SK-N-DZ (cell line): ENCODE data around the gene BCL7C.
A peak's percentile ranks its signal among the peaks of the same experiment; 100 is the strongest.
"Not testable (repeated sequence)": the region's sequence is repeated elsewhere in the genome, so short reads cannot be mapped to it uniquely, and the experiment has no call there.

ENCODE experiments used
- DNase-seq: peaks from one replicate; pipeline ENCODE4 v3.0.0-alpha.2; 2015; ENCODE audit warnings: low spot score
- small RNA-seq, 2 experiments: library from RNA; depleted of rRNA; stranded (forward); fragments of <200 nt; gene quantifications; one replicate each; pipeline ENCODE3, GENCODE V24; 2014

The BCL7C gene

GRCh38 chr16:30866031-30866430, 27.8 kb downstream of the BCL7C start:
- no peak for DNase-seq

DNA sequence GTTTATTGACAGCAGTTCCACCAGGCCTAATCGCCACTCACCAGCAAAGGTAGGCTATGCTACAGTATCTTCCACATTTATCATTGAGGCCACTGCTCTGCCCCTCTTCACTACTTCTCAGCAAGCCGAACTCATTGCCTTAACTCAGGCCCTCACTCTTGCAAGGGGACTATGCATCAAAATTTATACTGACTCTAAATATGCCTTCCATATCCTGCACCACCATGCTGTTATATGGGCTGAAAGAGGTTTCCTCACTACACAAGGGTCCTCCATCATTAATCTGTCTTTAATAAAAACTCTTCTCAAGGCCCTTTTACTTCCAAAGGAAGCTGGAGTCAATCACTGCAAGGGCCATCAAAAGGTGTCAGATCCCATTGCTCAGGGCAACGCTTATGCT, 30.7 kb downstream of the BCL7C start:
- DNase-seq = not testable (repeated sequence)

DNA sequence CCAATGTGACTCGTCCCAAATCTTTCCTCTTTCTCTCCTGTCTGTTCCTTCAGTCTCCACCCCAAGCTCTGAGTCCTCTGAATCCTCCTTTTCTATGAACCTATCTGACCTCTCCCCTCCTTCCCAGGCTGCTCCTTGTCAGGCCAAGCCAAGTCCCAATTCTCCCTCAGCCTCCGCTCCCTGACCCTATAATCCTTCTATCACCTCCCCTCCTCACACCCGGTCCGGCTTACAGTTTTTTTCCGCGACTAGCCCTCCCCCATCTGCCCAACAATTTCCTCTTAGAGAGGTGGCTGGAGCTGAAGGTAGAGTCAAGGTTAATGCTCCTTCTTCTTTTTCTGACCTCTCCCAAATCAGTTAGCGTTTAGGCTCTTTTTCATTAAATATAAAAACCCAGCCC, 33.1 kb downstream of the BCL7C start:
- DNase-seq = not testable (repeated sequence)

DNA sequence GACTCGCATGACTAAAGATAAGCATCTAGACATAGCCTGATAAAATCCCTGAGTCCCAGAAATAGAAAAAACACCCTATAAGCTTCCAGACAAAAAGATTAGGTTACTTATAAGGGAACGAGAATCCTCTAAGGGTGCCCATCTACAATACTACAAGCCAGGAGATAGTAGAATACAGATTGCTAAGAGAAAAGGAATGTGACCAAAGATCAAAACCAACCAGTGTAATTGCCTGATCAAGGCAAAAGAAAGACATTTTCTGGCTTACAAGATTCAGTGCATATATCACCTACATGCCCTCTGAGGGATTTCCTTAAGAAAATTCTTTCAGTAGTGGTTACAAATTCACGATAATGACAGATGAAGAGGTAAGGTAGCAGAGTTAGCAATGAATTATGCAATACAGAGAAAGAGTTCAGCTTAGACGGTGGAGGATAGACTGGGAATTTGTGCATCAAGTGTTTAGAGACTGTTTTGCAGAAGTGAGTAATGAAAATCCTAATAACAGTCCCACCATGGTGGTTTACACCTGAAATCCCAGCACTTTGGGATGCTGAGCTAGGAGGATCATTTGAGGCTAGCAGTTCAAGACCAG, 35.0 kb downstream of the BCL7C start:
- DNase-seq = no peak

DNA sequence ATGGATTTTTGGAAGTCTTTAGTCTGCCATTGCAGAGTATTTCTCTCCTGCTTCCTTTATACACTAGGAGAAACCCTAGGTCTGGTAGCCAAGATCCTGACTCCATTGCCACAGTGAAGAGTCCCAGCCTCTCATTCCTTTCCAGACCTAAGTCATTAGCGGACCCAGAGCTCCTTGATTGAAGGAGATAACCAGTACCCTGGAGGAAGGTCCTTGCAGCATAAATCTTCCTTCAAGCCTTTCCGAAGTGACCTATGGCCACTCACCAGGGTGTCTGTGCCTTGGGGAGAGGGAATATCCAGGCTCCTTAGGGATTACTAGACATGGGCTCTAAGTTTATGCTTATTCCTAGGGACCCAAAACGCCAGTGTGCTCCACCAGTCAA, 35.8 kb downstream of the BCL7C start:
- DNase-seq = peak; percentile 83

GRCh38 chr16:30853758-30854157, 40.1 kb downstream of the BCL7C start:
- DNase-seq = no peak

DNA sequence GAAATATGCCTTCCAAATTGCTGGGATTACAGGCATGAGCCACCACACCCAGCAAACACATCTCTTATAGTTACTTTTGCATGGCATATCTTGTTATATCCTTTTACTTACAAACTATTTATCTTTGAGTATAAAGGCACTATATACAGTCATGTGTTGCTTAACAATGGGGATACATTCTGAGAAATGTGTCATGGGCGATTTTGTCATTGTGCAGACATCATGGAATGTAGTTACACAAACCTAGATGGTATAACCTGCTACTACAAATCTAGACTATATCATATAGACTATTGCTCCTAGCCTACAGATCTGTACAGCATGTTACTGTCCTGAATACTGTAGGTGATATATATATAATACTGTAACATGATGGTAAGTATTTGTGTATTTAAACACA, 43.6 kb downstream of the BCL7C start:
- DNase-seq = no peak

- no peak for DNase-seq
These were observed 47.1 kb downstream of the BCL7C start for GRCh38 chr16:30846649-30847402.

- peak; percentile 91 for DNase-seq
These were observed 49.0 kb downstream of the BCL7C start for GRCh38 chr16:30844671-30845449.

- no peak for DNase-seq
These were observed 49.6 kb downstream of the BCL7C start for GRCh38 chr16:30844346-30844670.

- DNase-seq = no peak
These were observed 50.4 kb downstream of the BCL7C start for GRCh38 chr16:30843501-30843900.

DNA sequence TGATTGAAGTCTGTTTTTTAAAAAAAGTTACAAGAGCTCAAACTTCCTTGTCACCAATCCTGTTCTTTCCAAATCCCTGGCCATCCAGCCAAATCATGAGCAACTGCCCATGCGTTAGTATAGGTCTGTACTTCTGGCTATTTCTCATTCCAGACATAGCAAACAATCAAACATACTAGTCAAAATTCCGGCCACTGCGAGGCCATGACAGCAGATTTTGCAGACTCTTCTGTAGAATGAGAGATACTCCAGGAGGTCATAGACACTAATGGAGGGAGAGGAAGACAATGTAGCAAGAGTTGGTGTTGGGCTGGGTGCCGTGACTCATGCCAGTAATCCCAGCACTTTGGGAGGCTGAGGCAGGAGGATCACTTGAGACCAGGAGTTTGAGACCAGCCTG, 50.9 kb downstream of the BCL7C start:
- no peak for DNase-seq

GRCh38 chr16:30841332-30841731, 52.5 kb downstream of the BCL7C start:
- no peak for DNase-seq

- DNase-seq = no peak
These were observed 53.3 kb downstream of the BCL7C start for GRCh38 chr16:30840611-30841010.

GRCh38 chr16:30839523-30840227, 54.2 kb downstream of the BCL7C start:
- no peak for DNase-seq

- no peak for DNase-seq
These were observed 54.9 kb downstream of the BCL7C start for GRCh38 chr16:30838876-30839471.

DNA sequence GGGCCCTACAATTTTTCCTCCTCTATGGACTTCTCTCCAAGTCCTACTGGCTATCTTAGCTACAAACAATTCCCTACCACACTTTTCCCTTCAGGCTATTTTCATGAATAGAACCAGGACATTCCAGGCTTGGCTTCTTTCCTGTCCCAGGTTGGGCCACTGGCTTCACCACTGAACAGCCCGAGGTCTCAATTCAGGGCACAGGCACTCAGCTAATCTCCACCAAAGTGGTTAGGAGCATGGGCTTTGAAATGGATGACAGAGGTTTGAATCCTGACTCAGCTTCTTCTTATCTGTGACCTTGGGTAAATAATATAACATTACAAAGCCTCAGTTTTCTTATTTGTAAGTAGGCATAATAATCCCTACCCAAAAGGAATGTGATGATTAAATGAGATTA, 56.0 kb downstream of the BCL7C start:
- no peak for DNase-seq

Small RNA genes within 50 kb of the gene (small RNA-seq; reads per million reads assigned to genes)
- gene MIR4519 (0 reads per million in 2 experiments), gene MIR762 (0 reads per million in 2 experiments)
